NCI-H2196 (cell line): Measurements from ENCODE around the gene ACVR1.
"Not testable (repeated sequence)": the region's sequence is repeated elsewhere in the genome, so short reads cannot be mapped to it uniquely, and the experiment has no call there.

Experiments
- DNase-seq: peaks from one replicate; lab custom pipeline; 2025; ENCODE audit not compliant: unreplicated experiment; lab: John Stamatoyannopoulos, UW

The ACVR1 gene

DNA sequence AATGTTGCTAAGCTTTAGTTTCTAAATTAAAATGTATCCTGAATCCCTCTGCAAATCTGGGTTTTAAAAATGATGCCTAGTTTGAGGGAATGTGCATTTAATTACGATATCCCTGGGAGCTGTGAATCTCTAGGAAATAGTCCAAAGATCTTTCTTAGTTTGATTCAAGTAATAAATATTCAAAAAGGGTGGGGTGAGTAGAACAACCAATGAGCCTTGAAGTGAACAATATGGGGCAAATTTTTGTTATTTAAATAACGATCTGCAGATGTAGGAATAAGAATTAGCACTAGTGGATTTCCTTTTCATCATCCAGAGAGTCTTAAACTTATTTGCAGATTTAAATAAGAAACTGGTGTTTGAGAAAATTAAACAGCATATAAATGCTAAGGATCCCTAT lies 106.3 kb downstream of the ACVR1 start:
- DNase-seq: no peak

DNA sequence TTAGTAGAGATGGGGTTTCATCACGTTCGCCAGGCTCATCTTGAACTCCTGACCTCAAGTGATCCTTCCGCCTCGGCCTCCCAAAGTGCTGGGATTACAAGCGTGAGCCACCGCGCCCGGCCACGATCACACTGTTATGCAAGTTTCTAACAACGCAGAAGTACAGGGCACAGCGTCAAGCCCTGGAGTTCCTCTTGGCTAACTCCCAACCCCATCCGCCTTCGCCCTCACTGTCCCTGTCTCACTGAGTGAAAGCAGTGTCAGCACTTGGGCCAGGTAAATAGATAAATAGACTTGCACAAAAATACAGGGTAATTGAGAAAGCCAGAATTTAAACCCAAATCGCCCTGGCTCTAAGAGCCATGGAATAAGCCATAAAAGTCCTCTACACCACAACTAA lies 111.7 kb downstream of the ACVR1 start:
- DNase-seq: no peak

- DNase-seq: no peak
These were observed 114.6 kb downstream of the ACVR1 start for GRCh38 chr2:157761520-157761919.

DNA sequence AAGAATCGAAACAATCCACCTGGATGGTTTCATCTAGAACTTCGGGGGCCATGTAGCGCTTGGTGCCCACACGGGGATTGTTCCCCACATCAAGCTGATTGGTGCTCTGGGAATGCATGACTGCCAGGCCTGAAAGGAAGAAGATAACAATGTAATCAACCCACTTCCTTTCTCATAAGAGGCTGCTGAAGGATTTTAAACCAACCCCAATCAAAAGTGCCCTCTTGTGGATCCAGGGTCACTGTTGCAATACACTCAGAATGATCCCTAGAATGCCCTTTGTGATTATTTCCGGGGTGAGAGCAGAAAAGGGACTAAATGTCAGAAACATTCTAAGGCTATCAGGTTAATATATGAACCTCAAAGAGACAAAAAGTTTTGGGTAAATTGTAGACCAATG lies 115.2 kb downstream of the ACVR1 start:
- no peak for DNase-seq

- DNase-seq: no peak
These were observed 116.3 kb downstream of the ACVR1 start for GRCh38 chr2:157759855-157760254.

DNA sequence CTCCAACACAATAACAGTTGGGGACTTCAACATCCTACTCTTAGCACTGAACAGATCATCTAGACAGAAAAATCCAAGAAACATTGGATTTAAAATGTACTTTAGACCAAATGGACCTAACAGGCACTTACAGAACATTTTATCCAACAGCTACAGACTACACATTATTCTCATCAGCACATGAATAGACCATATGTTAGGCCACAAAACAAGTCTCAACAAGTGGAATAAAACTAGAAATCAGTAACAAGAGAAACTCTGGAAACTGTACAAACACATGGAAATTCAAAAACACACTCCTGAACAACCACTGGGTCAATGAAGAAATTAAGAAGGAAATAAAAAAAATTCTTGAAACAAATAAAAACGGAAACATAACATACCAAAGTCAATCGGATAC lies 117.5 kb downstream of the ACVR1 start:
- DNase-seq: no peak

DNA sequence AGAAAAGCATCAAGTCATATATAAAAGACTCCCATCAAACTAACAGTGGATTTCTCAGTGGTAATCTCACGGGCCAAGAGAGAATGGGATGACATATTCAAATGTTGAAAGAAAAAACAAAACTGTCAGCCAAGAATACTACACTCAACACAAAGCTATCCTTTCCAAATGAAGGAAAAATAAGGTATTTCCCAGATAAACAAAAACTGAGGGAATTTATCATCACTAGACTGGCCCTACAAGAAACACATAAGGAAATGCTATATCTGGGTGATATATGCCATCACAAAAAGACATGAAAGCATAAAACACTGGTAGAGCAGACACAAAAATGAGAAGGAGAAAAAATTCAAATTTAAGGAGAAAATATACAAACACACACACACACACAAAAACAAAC lies 118.6 kb downstream of the ACVR1 start:
- DNase-seq: no peak

DNA sequence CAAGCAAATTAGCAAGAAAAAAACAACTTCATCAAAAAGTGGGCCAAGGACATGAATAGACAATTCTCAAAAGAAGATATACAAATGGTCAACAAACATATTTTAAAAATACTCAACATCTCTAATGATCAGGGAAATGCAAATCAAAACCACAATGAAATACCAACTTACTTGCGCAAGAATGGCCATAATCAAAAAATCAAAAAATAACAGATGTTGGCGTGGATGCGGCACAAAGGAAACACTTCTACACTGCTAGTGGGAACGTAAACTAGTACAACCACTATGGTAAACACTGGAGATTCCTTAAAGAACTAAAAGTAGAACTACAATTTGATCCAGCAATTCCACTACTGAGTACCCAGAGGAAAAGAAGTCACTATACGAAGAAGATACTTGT lies 119.7 kb downstream of the ACVR1 start:
- DNase-seq: not testable (repeated sequence)

DNA sequence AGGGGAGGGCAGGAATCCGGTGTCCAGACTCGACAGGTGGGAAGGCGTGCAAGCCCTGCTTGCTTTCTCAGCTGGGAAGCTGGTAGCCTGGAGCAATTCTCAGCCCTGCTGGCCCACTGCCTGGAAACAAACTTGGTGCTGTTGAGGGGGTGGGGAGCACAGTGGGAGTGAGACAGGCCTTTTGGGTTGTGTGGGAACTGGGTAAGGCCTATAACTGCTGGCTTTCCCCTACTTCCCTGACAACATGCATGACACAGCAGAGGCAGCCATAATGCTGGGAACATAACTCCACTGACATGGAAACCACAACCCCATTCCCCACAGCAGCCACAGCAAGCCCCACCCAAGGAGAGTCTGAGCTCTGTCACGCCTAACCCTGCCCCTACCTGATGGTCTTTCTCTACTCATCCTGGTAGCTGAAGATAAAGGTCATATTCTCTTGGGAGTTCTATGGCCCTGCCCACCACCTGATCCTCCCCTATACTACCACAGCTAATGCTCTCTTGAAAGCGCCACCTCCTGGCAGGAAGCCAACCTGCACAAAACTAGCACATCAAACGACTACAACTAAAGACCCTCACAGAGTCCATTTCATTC lies 124.6 kb downstream of the ACVR1 start:
- no peak for DNase-seq

- no peak for DNase-seq
These were observed 126.4 kb downstream of the ACVR1 start for GRCh38 chr2:157749684-157750083.

DNA sequence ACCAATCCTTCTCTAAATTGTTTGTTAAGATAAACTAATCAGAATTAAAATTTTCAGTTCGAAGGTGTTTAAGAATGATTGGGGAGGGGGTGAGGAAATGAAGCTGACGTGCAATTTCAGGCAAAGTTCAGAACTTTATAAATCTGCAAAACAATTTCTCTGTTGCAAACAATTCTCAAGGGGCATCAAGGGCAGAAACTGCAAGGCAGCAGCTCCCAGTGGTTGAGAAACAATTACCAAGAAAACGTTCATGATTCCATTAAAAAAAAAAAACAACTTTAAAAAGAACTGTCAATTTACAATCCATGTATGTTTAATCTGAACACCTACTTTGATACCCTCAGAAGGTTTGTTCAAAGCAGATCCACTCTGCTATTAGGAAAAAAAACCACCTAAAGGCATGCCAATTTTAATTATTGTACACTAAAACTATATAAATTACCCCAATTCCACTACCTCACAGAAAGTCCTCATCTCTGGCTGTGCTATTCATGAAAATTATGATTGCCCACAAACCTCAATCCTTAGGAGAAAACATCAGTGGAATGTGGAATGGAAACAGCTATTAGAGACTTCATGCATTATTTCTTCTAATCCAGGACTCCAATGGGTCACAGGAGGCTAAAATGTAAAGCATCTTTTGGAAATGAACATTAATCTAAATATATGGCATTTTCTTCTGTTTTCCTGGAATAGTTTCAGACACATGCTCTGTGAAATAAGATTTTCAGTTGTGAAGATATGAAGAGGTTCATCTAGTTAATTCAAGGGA lies 127.6 kb downstream of the ACVR1 start:
- DNase-seq: no peak

DNA sequence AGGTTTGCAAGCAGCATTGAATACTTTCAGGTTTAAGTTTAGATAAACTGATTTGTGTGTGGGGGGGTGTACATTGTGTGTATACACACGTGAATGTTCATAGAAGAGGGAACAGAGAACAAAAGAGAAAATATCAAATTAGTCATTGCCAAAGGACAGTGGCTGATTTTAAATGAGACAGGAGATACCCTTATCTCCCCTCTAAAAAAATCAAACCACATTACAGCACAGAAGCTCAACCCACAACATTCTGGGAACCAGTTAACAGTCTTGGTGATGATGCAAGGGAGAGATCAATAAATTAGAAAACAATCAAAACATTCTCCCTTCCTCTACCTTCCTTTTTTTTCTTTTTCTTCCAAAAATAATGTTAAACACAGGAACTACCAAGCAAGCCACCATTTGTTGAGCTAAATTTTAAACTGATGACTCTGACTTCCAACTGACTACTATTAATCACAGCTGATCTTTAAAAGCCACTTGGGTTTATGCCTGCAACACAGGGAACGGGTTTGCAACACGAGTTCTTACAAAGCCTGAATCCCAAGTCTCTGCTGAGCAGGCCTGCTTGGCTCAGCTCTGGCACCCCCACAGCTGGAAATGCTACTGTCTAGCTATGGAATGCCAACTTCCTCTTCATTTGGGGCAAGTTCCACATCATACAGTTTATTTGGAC lies 128.3 kb downstream of the ACVR1 start:
- no peak for DNase-seq

DNA sequence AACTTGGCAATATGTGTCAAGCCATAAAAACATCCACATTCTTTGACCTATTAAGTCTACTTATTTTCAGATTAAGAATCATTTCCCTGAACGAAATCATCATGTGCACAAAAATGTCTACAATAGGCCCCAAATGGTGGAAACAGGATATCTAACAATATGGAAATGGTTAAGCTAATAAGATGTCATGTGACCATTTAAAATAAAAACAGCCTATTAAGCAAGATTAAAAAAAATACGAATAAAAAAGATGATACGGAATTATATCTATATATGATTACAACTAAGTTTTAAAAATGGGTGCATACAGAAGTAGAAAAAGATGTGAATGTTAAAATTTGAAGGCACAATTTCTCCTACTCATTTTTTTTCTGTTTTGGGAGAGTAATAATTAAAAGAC lies 128.8 kb downstream of the ACVR1 start:
- no peak for DNase-seq

- no peak for DNase-seq
These were observed 129.7 kb downstream of the ACVR1 start for GRCh38 chr2:157746234-157746950.

DNA sequence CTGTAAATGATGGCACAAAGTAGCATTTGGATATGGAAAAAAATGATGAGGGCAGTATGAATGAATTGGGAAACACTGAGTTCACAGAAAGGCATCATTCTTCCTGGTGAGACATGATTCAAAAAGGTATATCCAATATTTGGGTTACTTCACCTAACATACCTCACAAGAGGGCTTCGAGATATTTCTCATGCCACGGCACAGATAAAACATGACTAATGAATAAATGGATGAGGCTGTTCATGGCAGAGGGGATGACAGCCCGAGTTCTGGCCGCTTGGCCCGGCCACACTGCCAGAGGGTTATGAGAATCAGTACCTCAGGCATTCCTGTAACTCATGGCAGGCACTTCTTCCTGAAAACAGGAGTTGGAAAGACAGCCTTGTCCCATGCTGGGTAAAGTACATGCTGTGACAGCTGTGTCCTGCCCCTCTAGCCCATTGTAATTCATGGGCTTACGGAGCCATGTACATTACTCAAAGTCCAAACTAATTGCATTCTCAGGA lies 131.5 kb downstream of the ACVR1 start:
- no peak for DNase-seq

GRCh38 chr2:157743051-157743450 lies 133.1 kb downstream of the ACVR1 start:
- no peak for DNase-seq

- no peak for DNase-seq
These were observed 134.2 kb downstream of the ACVR1 start for GRCh38 chr2:157741819-157742484.

DNA sequence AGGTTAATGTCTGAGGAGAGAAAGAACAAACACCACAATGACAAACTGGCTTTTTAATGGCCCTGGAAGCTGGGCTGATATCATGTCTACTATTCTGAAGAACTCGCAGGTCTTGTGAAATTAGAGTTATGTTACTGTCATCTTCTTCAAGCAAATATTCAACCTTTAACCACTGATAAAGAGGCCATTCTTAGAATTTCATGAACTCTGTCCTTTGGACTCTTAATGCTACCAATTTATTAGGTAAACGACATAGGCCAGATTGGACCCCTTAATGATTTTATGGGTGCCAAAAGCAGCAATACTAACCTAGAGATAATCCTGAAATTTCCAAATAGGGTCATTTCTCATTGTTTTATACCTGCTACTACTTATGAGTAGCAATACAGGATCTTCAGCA lies 138.5 kb downstream of the ACVR1 start:
- no peak for DNase-seq

DNA sequence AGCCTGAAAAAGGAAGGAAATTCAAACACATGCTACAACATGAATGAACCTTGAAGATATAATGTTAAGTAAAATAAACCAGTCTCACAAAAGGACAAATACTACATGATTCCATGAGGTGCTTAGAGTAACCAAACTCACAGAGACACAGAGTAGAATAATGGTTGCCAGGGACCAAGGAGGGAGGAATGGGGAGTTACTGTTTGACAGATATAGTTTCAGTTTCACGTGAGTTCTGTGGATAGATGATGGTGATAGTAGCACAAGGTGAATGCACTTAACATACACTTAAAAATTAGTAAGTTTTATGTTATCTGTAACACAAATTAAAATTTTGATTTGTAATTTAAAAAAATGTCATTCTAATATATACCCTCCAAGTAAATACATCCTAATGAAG lies 140.6 kb downstream of the ACVR1 start:
- DNase-seq: no peak

- DNase-seq: no peak
These were observed 142.9 kb downstream of the ACVR1 start for GRCh38 chr2:157733263-157733662.

DNA sequence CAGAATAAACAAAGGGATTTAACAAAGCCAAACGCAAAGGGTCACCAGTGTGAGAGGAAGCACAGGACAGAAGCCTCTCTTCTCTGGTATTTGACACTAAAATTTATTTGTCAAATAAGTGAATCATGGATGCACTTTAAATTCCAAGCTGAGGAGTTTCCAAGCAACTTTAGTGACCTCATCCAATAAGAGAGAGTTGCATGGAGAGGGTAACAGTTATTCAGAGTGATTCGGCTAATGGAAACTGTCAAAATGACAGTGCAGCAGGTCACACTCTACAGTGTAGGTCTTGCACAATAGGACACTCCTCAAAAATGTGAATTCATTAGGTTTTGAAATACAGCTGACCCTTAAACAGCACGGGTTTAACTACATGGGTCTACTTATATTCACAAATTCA lies 143.5 kb downstream of the ACVR1 start:
- no peak for DNase-seq
